HEK293 (cell line): Measurements from ENCODE around the gene MICAL3.

ENCODE experiments used
- CTCF ChIA-PET: fragments of 350-600 bp; formaldehyde crosslinking; extraction: SDS; loops from one replicate; lab custom pipeline; 2021; ENCODE audit warnings: antibody characterized with exemption; lab: Yijun Ruan, JAX
- POLR2A ChIA-PET: fragments of 300-600 bp; formaldehyde crosslinking; extraction: SDS; loops from one replicate; lab custom pipeline; 2020; ENCODE audit warnings: antibody characterized with exemption, inconsistent platforms; lab: Yijun Ruan, JAX
- H3K27ac ChIP-seq: fragments of 200-500 bp; sonication (Bioruptor generic); 2 replicates; pipeline ENCODE4 v1.5.1; 2014; ENCODE audit warnings: low read depth, low read length, control low read depth, inconsistent platforms; ENCODE audit errors: extremely low read depth
- H3K36me3 ChIP-seq, 2 experiments: fragments of 200-500 bp in 1 of 2; sonication (Bioruptor generic) in 1 of 2; 1 replicate in 1 of 2; 2 replicates in 1 of 2; pipeline ENCODE4 v1.5.1; 2014 to 2017; ENCODE audit warnings: inconsistent platforms in 2 of 2, low read length in 2 of 2; ENCODE audit not compliant: control insufficient read depth in 2 of 2, insufficient read depth in 1 of 2
- H3K4me1 ChIP-seq: fragments of 200-500 bp; sonication (Bioruptor generic); 2 replicates; pipeline ENCODE4 v1.5.1; 2014; ENCODE audit warnings: mild to moderate bottlenecking, low read length, inconsistent platforms; ENCODE audit not compliant: control insufficient read depth, insufficient read depth
- H3K4me3 ChIP-seq: 2 replicates; pipeline ENCODE4 v1.5.1; 2011; ENCODE audit warnings: low read depth, mild to moderate bottlenecking, control low read depth, low read length, moderate library complexity
- H3K9me3 ChIP-seq: fragments of 200-500 bp; sonication (Bioruptor generic); 2 replicates; pipeline ENCODE4 v1.5.1; 2014; ENCODE audit warnings: low read depth, low read length, inconsistent platforms; ENCODE audit not compliant: control insufficient read depth, insufficient read depth
- ATF2 ChIP-seq: fragments of 450-650 bp; formaldehyde crosslinking; IDR thresholded peaks from 2 replicates; pipeline ENCODE4 v1.5.1; 2016; ENCODE audit warnings: missing biosample characterization, missing genetic modification characterization, low read depth
- BCL11B ChIP-seq: fragments of 450-650 bp; formaldehyde crosslinking; IDR thresholded peaks from 2 replicates; pipeline ENCODE4 v1.5.1; 2016; ENCODE audit warnings: low read depth, missing biosample characterization, missing genetic modification characterization
- EGR2 ChIP-seq: fragments of 450-650 bp; formaldehyde crosslinking; IDR thresholded peaks from 2 replicates; pipeline ENCODE4 v1.5.1; 2016; ENCODE audit warnings: low read depth, missing biosample characterization, missing genetic modification characterization
- HOXC10 ChIP-seq: sonication (generic); formaldehyde crosslinking; IDR thresholded peaks from 2 replicates; pipeline ENCODE4 v1.8.1; 2023; ENCODE audit warnings: mild to moderate bottlenecking, missing genetic modification reagents
- IKZF3 ChIP-seq: fragments of 450-650 bp; IDR thresholded peaks from 2 replicates; pipeline ENCODE4 v1.5.0; 2018; ENCODE audit warnings: missing biosample characterization, mild to moderate bottlenecking, missing genetic modification characterization, moderate library complexity
- KLF10 ChIP-seq: fragments of 450-650 bp; IDR thresholded peaks from 2 replicates; pipeline ENCODE4 v1.5.1; 2018; ENCODE audit warnings: missing biosample characterization, mild to moderate bottlenecking, missing genetic modification characterization
- RBAK ChIP-seq: fragments of 450-650 bp; formaldehyde crosslinking; IDR thresholded peaks from 2 replicates; pipeline ENCODE4 v1.5.1; 2016; ENCODE audit warnings: missing biosample characterization, missing genetic modification characterization
- SP2 ChIP-seq: fragments of 450-650 bp; formaldehyde crosslinking; IDR thresholded peaks from 2 replicates; pipeline ENCODE4 v1.5.1; 2016; ENCODE audit warnings: missing biosample characterization, missing genetic modification characterization
- ZFP37 ChIP-seq: fragments of 450-650 bp; formaldehyde crosslinking; IDR thresholded peaks from 2 replicates; pipeline ENCODE4 v1.5.1; 2016; ENCODE audit warnings: missing biosample characterization, missing genetic modification characterization
- ZNF132 ChIP-seq: fragments of 450-650 bp; formaldehyde crosslinking; IDR thresholded peaks from 2 replicates; pipeline ENCODE4 v1.5.1; 2017; ENCODE audit warnings: missing biosample characterization, missing genetic modification characterization, borderline replicate concordance
- ZNF148 ChIP-seq: fragments of 450-650 bp; formaldehyde crosslinking; IDR thresholded peaks from 2 replicates; pipeline ENCODE4 v1.5.0; 2017; ENCODE audit warnings: missing biosample characterization, missing genetic modification characterization, borderline replicate concordance
- ZNF169 ChIP-seq: fragments of 450-650 bp; formaldehyde crosslinking; IDR thresholded peaks from 2 replicates; pipeline ENCODE4 v1.5.1; 2016; ENCODE audit warnings: missing biosample characterization, missing genetic modification characterization
- ZNF311 ChIP-seq: fragments of 450-650 bp; formaldehyde crosslinking; IDR thresholded peaks from 2 replicates; pipeline ENCODE4 v1.5.1; 2017; ENCODE audit warnings: missing biosample characterization, missing genetic modification characterization, borderline replicate concordance
- ZNF391 ChIP-seq: fragments of 450-650 bp; formaldehyde crosslinking; IDR thresholded peaks from 2 replicates; pipeline ENCODE4 v1.5.1; 2016; ENCODE audit warnings: low read depth, missing biosample characterization, missing genetic modification characterization, borderline replicate concordance
- ZNF394 ChIP-seq: fragments of 450-650 bp; formaldehyde crosslinking; IDR thresholded peaks from 2 replicates; pipeline ENCODE4 v1.5.1; 2016; ENCODE audit warnings: missing biosample characterization, missing genetic modification characterization, mild to moderate bottlenecking, moderate library complexity, borderline replicate concordance
- ZNF558 ChIP-seq: fragments of 450-650 bp; formaldehyde crosslinking; IDR thresholded peaks from 2 replicates; pipeline ENCODE4 v1.5.1; 2016; ENCODE audit warnings: missing biosample characterization, missing genetic modification characterization
- ZNF560 ChIP-seq: fragments of 450-650 bp; formaldehyde crosslinking; IDR thresholded peaks from 2 replicates; pipeline ENCODE4 v1.5.1; 2017; ENCODE audit warnings: missing biosample characterization, missing genetic modification characterization, borderline replicate concordance
- ZNF621 ChIP-seq: fragments of 450-650 bp; formaldehyde crosslinking; IDR thresholded peaks from 2 replicates; pipeline ENCODE4 v1.5.1; 2017; ENCODE audit warnings: missing biosample characterization, missing genetic modification characterization
- ZNF623 ChIP-seq: fragments of 450-650 bp; formaldehyde crosslinking; IDR thresholded peaks from 2 replicates; pipeline ENCODE4 v1.5.1; 2016; ENCODE audit warnings: missing biosample characterization, missing genetic modification characterization
- ZNF654 ChIP-seq: fragments of 450-650 bp; formaldehyde crosslinking; IDR thresholded peaks from 2 replicates; pipeline ENCODE4 v1.5.1; 2016; ENCODE audit warnings: low read depth, missing biosample characterization, missing genetic modification characterization
- ZNF792 ChIP-seq: fragments of 450-650 bp; formaldehyde crosslinking; IDR thresholded peaks from 2 replicates; pipeline ENCODE4 v1.5.1; 2016; ENCODE audit warnings: missing biosample characterization, missing genetic modification characterization
- ZNF830 ChIP-seq: fragments of 450-650 bp; IDR thresholded peaks from 2 replicates; pipeline ENCODE4 v1.5.0; 2018; ENCODE audit warnings: missing biosample characterization, missing genetic modification characterization, low read depth, mild to moderate bottlenecking, moderate library complexity
- ZXDB ChIP-seq: fragments of 450-650 bp; formaldehyde crosslinking; IDR thresholded peaks from 2 replicates; pipeline ENCODE4 v1.5.1; 2016; ENCODE audit warnings: missing biosample characterization, missing genetic modification characterization
- TF ChIP-seq, protein P1 (sequence below): fragments of 450-650 bp; formaldehyde crosslinking; conservative IDR thresholded peaks from 2 replicates; pipeline ENCODE4 v1.5.1; 2016; ENCODE audit warnings: low read depth, missing biosample characterization, missing genetic modification characterization
- TF ChIP-seq, protein P2 (sequence below): fragments of 450-650 bp; formaldehyde crosslinking; IDR thresholded peaks from 2 replicates; pipeline ENCODE4 v1.5.1; 2016; ENCODE audit warnings: missing biosample characterization, missing genetic modification characterization, low read depth
- TF ChIP-seq, protein P3 (sequence below): IDR thresholded peaks from 2 replicates; pipeline ENCODE4 v1.6.1; 2011; ENCODE audit warnings: mild to moderate bottlenecking, low read depth, low read length, borderline replicate concordance

Gene MICAL3

GRCh38 chr22:17773606-17774205 is 250.7 kb downstream of the MICAL3 start:
- Histone ChIP-seq H3K4me1 (peaks cover 5% of the 10 kb centered on the region), H3K36me3 (peaks cover 0 to 7% of the 10 kb centered on the region in 2 experiments; a peak in 1 of 3 replicates), H3K27ac (peak overlapping the region; percentile 83; the same call in 1 of the 2 replicates), H3K4me3 (peak overlapping the region; percentile 61), H3K9me3 (no peaks in the 10 kb centered on the region)
- ChIA-PET CTCF (interaction anchor here (0.6 to 3.7 kb wide), 2 partner anchors 32 to 394 kb away, joined by 6 to 23 read pairs; no protein-coding TSS in a partner anchor), POLR2A (interaction anchor here (0.6 to 1.4 kb wide), 10 partner anchors 11 to 498 kb away, joined by 3 to 9 read pairs (median 3); no protein-coding TSS in a partner anchor)
- TF ChIP-seq HOXC10 (CRISPR knock-in tag) (no peak), ZNF132 (tag by site-specific recombination) (no peak), ZNF394 (no peak; the same call in 1 of the 2 replicates), ZNF391 (tag by site-specific recombination) (no peak), KLF10 (tag by site-specific recombination) (no peak), SP2 (peak; percentile 42), ZNF558 (no peak), BCL11B (tag by site-specific recombination) (no peak), ZNF792 (tag by site-specific recombination) (no peak), ZNF311 (tag by site-specific recombination) (no peak), EGR2 (tag by site-specific recombination) (no peak), ZFP37 (tag by site-specific recombination) (no peak), IKZF3 (tag by site-specific recombination) (no peak), ZNF169 (tag by site-specific recombination) (no peak), ZNF623 (no peak), ZNF654 (tag by site-specific recombination) (no peak), RBAK (tag by site-specific recombination) (no peak), ZNF621 (tag by site-specific recombination) (no peak), ZXDB (tag by site-specific recombination) (no peak), ZNF830 (tag by site-specific recombination) (no peak), ZNF560 (no peak), ZNF148 (tag by site-specific recombination) (no peak), ATF2 (no peak)
- TF ChIP-seq, protein P1, sequence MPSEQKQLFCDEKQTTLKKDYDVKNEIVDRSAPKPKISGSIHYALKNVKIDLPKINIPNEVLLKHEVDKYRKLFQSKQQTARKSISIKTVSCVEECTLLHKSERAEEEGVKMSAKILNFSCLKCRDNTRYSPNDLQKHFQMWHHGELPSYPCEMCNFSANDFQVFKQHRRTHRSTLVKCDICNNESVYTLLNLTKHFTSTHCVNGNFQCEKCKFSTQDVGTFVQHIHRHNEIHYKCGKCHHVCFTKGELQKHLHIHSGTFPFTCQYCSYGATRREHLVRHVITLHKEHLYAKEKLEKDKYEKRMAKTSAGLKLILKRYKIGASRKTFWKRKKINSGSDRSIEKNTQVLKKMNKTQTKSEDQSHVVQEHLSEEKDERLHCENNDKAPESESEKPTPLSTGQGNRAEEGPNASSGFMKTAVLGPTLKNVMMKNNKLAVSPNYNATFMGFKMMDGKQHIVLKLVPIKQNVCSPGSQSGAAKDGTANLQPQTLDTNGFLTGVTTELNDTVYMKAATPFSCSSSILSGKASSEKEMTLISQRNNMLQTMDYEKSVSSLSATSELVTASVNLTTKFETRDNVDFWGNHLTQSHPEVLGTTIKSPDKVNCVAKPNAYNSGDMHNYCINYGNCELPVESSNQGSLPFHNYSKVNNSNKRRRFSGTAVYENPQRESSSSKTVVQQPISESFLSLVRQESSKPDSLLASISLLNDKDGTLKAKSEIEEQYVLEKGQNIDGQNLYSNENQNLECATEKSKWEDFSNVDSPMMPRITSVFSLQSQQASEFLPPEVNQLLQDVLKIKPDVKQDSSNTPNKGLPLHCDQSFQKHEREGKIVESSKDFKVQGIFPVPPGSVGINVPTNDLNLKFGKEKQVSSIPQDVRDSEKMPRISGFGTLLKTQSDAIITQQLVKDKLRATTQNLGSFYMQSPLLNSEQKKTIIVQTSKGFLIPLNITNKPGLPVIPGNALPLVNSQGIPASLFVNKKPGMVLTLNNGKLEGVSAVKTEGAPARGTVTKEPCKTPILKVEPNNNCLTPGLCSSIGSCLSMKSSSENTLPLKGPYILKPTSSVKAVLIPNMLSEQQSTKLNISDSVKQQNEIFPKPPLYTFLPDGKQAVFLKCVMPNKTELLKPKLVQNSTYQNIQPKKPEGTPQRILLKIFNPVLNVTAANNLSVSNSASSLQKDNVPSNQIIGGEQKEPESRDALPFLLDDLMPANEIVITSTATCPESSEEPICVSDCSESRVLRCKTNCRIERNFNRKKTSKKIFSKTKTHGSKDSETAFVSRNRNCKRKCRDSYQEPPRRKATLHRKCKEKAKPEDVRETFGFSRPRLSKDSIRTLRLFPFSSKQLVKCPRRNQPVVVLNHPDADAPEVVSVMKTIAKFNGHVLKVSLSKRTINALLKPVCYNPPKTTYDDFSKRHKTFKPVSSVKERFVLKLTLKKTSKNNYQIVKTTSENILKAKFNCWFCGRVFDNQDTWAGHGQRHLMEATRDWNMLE (tag by site-specific recombination) = no peak
- TF ChIP-seq, protein P2, sequence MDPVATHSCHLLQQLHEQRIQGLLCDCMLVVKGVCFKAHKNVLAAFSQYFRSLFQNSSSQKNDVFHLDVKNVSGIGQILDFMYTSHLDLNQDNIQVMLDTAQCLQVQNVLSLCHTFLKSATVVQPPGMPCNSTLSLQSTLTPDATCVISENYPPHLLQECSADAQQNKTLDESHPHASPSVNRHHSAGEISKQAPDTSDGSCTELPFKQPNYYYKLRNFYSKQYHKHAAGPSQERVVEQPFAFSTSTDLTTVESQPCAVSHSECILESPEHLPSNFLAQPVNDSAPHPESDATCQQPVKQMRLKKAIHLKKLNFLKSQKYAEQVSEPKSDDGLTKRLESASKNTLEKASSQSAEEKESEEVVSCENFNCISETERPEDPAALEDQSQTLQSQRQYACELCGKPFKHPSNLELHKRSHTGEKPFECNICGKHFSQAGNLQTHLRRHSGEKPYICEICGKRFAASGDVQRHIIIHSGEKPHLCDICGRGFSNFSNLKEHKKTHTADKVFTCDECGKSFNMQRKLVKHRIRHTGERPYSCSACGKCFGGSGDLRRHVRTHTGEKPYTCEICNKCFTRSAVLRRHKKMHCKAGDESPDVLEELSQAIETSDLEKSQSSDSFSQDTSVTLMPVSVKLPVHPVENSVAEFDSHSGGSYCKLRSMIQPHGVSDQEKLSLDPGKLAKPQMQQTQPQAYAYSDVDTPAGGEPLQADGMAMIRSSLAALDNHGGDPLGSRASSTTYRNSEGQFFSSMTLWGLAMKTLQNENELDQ = no peak
- TF ChIP-seq, protein P3, sequence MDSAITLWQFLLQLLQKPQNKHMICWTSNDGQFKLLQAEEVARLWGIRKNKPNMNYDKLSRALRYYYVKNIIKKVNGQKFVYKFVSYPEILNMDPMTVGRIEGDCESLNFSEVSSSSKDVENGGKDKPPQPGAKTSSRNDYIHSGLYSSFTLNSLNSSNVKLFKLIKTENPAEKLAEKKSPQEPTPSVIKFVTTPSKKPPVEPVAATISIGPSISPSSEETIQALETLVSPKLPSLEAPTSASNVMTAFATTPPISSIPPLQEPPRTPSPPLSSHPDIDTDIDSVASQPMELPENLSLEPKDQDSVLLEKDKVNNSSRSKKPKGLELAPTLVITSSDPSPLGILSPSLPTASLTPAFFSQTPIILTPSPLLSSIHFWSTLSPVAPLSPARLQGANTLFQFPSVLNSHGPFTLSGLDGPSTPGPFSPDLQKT = no peak
